ENCODE results near the gene SORCS2. TPM values are rescaled to one million over a fixed set of nuclear protein-coding genes. Genes with fewer than 3 reads are reported as not detected.
A peak's percentile ranks its signal among the peaks of the same experiment; 100 is the strongest.

SORCS2 gene
- total RNA-seq, 1 experiment from 2014 or later = 4.1 TPM

GRCh38 chr4:7261087-7261486, 68.7 kb downstream of the SORCS2 start:
- Histone ChIP-seq H3K36me3 (ENCODE audit: low read depth, low read length) (no peaks in the 10 kb centered on the region), H3K9me3 (ENCODE audit: low read length) (no peaks in the 10 kb centered on the region), H3K9ac (ENCODE audit: low read length) (peak overlapping the region; percentile 23; the same call in 1 of the 2 replicates), H3K9me2 (replicated peaks; ENCODE audit: low read length) (no peaks in the 10 kb centered on the region), H3K79me2 (ENCODE audit: low read length) (peaks cover 58% of the 10 kb centered on the region), H3K4me1 (ENCODE audit: insufficient read depth, low read length) (peaks cover 47% of the 10 kb centered on the region), H3K27me3 (ENCODE audit: low read length) (no peaks in the 10 kb centered on the region), H2AFZ (ENCODE audit: low read length) (no peak overlapping the region), H3K4me3 (ENCODE audit: low read length) (no peak overlapping the region), H3F3A (ENCODE audit: low read length, unreplicated experiment) (no peaks in the 10 kb centered on the region), H3K27ac (ENCODE audit: low read length) (peak overlapping the region; percentile 50), H4K20me1 (ENCODE audit: low read length) (no peaks in the 10 kb centered on the region), H3K4me2 (ENCODE audit: low read length) (no peak overlapping the region)
- no peak for ATAC-seq
- TF ChIP-seq EZH2 (IDR thresholded peaks at IDR 0.05; ENCODE audit: low read length, unreplicated experiment) = no peak
- no peak for TF ChIP-seq EZH2phosphoT487 (IDR thresholded peaks at IDR 0.05; ENCODE audit: borderline replicate concordance, low read length)
- TF ChIP-seq CTCF (conservative IDR thresholded peaks at IDR 0.05; ENCODE audit: low read depth, low read length) = no peak
- CTCF ChIA-PET = no interaction called here
- BruUV-seq (replicated peaks) = no TSS peak
- no peak for DNase-seq
- intact Hi-C loops (cut with micrococcal nuclease) = loop anchor here (5.0 kb wide), 1 partner anchor 54 kb away; no protein-coding TSS in a partner anchor
- POLR2A ChIA-PET (ENCODE audit: unreplicated experiment) = interaction anchor here (0.7 kb wide), 1 partner anchor 65 kb away, joined by 7 read pairs; no protein-coding TSS in a partner anchor

GRCh38 chr4:7261536-7261935, 69.2 kb downstream of the SORCS2 start:
- intact Hi-C loops (cut with micrococcal nuclease) = loop anchor here (5.0 kb wide), 1 partner anchor 54 kb away; no protein-coding TSS in a partner anchor
- no peak for ATAC-seq
- H3K27ac ChIP-seq (ENCODE audit: low read length) = peak overlapping the region; percentile 50
- POLR2A ChIA-PET (ENCODE audit: unreplicated experiment) = interaction anchor here (0.7 kb wide), 1 partner anchor 65 kb away, joined by 7 read pairs; no protein-coding TSS in a partner anchor
- CTCF ChIA-PET = no interaction called here
- peaks cover 52% of the 10 kb centered on the region for H3K4me1 ChIP-seq (ENCODE audit: insufficient read depth, low read length)
- H3K4me2 ChIP-seq (ENCODE audit: low read length) = no peak overlapping the region
- no peak overlapping the region for H2AFZ ChIP-seq (ENCODE audit: low read length)
- DNase-seq = no peak
- no peaks in the 10 kb centered on the region for H3F3A ChIP-seq (ENCODE audit: low read length, unreplicated experiment)
- H3K4me3 ChIP-seq (ENCODE audit: low read length) = no peak overlapping the region
- no peaks in the 10 kb centered on the region for H3K36me3 ChIP-seq (ENCODE audit: low read depth, low read length)
- TF ChIP-seq EZH2 (IDR thresholded peaks at IDR 0.05; ENCODE audit: low read length, unreplicated experiment) = no peak
- TF ChIP-seq CTCF (conservative IDR thresholded peaks at IDR 0.05; ENCODE audit: low read depth, low read length) = no peak
- TF ChIP-seq EZH2phosphoT487 (IDR thresholded peaks at IDR 0.05; ENCODE audit: borderline replicate concordance, low read length) = no peak
- H3K27me3 ChIP-seq (ENCODE audit: low read length) = no peaks in the 10 kb centered on the region
- H3K9me2 ChIP-seq (replicated peaks; ENCODE audit: low read length) = no peaks in the 10 kb centered on the region
- no peaks in the 10 kb centered on the region for H3K9me3 ChIP-seq (ENCODE audit: low read length)
- no peaks in the 10 kb centered on the region for H4K20me1 ChIP-seq (ENCODE audit: low read length)
- peaks cover 58% of the 10 kb centered on the region for H3K79me2 ChIP-seq (ENCODE audit: low read length)
- BruUV-seq (replicated peaks) = no TSS peak
- H3K9ac ChIP-seq (ENCODE audit: low read length) = peak overlapping the region; percentile 23; the same call in 1 of the 2 replicates

GRCh38 chr4:7262134-7262533, 69.8 kb downstream of the SORCS2 start:
- Histone ChIP-seq H3K9me2 (replicated peaks; ENCODE audit: low read length) (no peaks in the 10 kb centered on the region), H3K36me3 (ENCODE audit: low read depth, low read length) (no peaks in the 10 kb centered on the region), H2AFZ (ENCODE audit: low read length) (no peak overlapping the region), H3K4me1 (ENCODE audit: insufficient read depth, low read length) (peaks cover 58% of the 10 kb centered on the region), H3K79me2 (ENCODE audit: low read length) (peaks cover 58% of the 10 kb centered on the region), H3K9ac (ENCODE audit: low read length) (peak overlapping the region; percentile 99), H3K4me3 (ENCODE audit: low read length) (no peak overlapping the region), H4K20me1 (ENCODE audit: low read length) (no peaks in the 10 kb centered on the region), H3K27ac (ENCODE audit: low read length) (peak overlapping the region; percentile 100), H3K9me3 (ENCODE audit: low read length) (no peaks in the 10 kb centered on the region), H3K27me3 (ENCODE audit: low read length) (no peaks in the 10 kb centered on the region), H3K4me2 (ENCODE audit: low read length) (peak overlapping the region; percentile 77), H3F3A (ENCODE audit: low read length, unreplicated experiment) (no peaks in the 10 kb centered on the region)
- BruUV-seq (replicated peaks) = no TSS peak
- ChIA-PET POLR2A (ENCODE audit: unreplicated experiment) (no interaction called here), CTCF (no interaction called here)
- no peak for DNase-seq
- ATAC-seq = no peak
- TF ChIP-seq CTCF (conservative IDR thresholded peaks at IDR 0.05; ENCODE audit: low read depth, low read length) (no peak), EZH2phosphoT487 (IDR thresholded peaks at IDR 0.05; ENCODE audit: borderline replicate concordance, low read length) (no peak), EZH2 (IDR thresholded peaks at IDR 0.05; ENCODE audit: low read length, unreplicated experiment) (no peak)
- intact Hi-C loops (cut with micrococcal nuclease) = loop anchor here (5.0 kb wide), 1 partner anchor 55 kb away; no protein-coding TSS in a partner anchor

All from PC-3 (cell line).